Chondrocyte (in vitro differentiated cells): ENCODE results near the gene DUSP18. TPM values are rescaled to one million over a fixed set of nuclear protein-coding genes. Genes with fewer than 3 reads are reported as not detected.

Source experiments
- DNase-seq: peaks from one replicate; pipeline ENCODE4 v3.0.0; 2021; ENCODE audit warnings: mixed read lengths, low spot score
- H3K27ac Mint-ChIP-seq: one replicate; pipeline ENCODE4 v1.8.0; 2021; ENCODE audit warnings: mild to moderate bottlenecking, moderate library complexity, mixed read lengths; ENCODE audit not compliant: unreplicated experiment
- H3K27me3 Mint-ChIP-seq: 2 replicates; pipeline ENCODE4 v1.8.0; 2021; ENCODE audit warnings: low read depth, mixed read lengths
- H3K36me3 Mint-ChIP-seq: 2 replicates; pipeline ENCODE4 v1.8.0; 2021; ENCODE audit warnings: low read depth, mixed read lengths
- H3K4me1 Mint-ChIP-seq: 2 replicates; pipeline ENCODE4 v1.8.0; 2021; ENCODE audit warnings: low read depth, mild to moderate bottlenecking, mixed read lengths
- H3K4me3 Mint-ChIP-seq: one replicate; pipeline ENCODE4 v1.8.0; 2021; ENCODE audit warnings: mild to moderate bottlenecking, moderate library complexity, mixed read lengths; ENCODE audit not compliant: unreplicated experiment
- H3K9me3 Mint-ChIP-seq: 2 replicates; pipeline ENCODE4 v1.8.0; 2021; ENCODE audit warnings: low read depth, mixed read lengths
- CTCF ChIP-seq: fragments of 200-600 bp; sonication (generic); IDR thresholded peaks from 2 replicates; pipeline ENCODE4 v1.5.0; 2021; ENCODE audit warnings: antibody characterized with exemption, mild to moderate bottlenecking, moderate library complexity
- total RNA-seq: library from RNA; stranded (reverse); gene quantifications from 3 replicates; pipeline ENCODE4 v1.2.1, GENCODE V29; 2021

Gene DUSP18
- total RNA-seq, 1 donor from 2014 or later: 9.0 TPM

- Mint-ChIP-seq H3K9me3 (peaks cover 4% of the 10 kb centered on the region), H3K36me3 (peaks cover 2% of the 10 kb centered on the region), H3K4me1 (peaks cover 6% of the 10 kb centered on the region), H3K4me3 (no peak overlapping the region), H3K27me3 (no peaks in the 10 kb centered on the region), H3K27ac (no peak overlapping the region)
- no peak for TF ChIP-seq CTCF
- no peak for DNase-seq
Measured at GRCh38 chr22:30704978-30705377, 37.3 kb upstream of the DUSP18 start.

- Mint-ChIP-seq H3K27me3 (no peaks in the 10 kb centered on the region), H3K4me3 (no peak overlapping the region)
Measured at GRCh38 chr22:30702856-30703255, 35.2 kb upstream of the DUSP18 start.

GRCh38 chr22:30701872-30702271, 34.2 kb upstream of the DUSP18 start:
- peaks cover 6% of the 10 kb centered on the region for H3K4me1 Mint-ChIP-seq
- H3K9me3 Mint-ChIP-seq: no peaks in the 10 kb centered on the region
- H3K36me3 Mint-ChIP-seq: no peaks in the 10 kb centered on the region
- no peak for DNase-seq
- no peak overlapping the region for H3K4me3 Mint-ChIP-seq
- TF ChIP-seq CTCF: no peak
- H3K27ac Mint-ChIP-seq: no peak overlapping the region
- no peaks in the 10 kb centered on the region for H3K27me3 Mint-ChIP-seq

More at GRCh38 chr22:30702856-30703255, 35.2 kb upstream of the DUSP18 start:
- DNase-seq: no peak
- Mint-ChIP-seq H3K36me3 (no peaks in the 10 kb centered on the region), H3K27ac (no peak overlapping the region), H3K9me3 (no peaks in the 10 kb centered on the region), H3K4me1 (peaks cover 6% of the 10 kb centered on the region)
- no peak for TF ChIP-seq CTCF

GRCh38 chr22:30697975-30698374, 30.3 kb upstream of the DUSP18 start:
- Mint-ChIP-seq H3K27ac (no peak overlapping the region), H3K27me3 (no peaks in the 10 kb centered on the region), H3K4me1 (peaks cover 16% of the 10 kb centered on the region), H3K9me3 (no peaks in the 10 kb centered on the region), H3K4me3 (no peak overlapping the region), H3K36me3 (no peaks in the 10 kb centered on the region)
- TF ChIP-seq CTCF: no peak
- DNase-seq: no peak

- Mint-ChIP-seq H3K4me1 (peaks cover 10% of the 10 kb centered on the region), H3K4me3 (peak overlapping the region; percentile 59), H3K9me3 (no peaks in the 10 kb centered on the region), H3K27ac (no peak overlapping the region), H3K27me3 (no peaks in the 10 kb centered on the region), H3K36me3 (no peaks in the 10 kb centered on the region)
- DNase-seq: no peak
- no peak for TF ChIP-seq CTCF
Measured at GRCh38 chr22:30695871-30696655, 28.4 kb upstream of the DUSP18 start.
